Measurements from ENCODE around the gene GALK1.
A peak's percentile ranks its signal among the peaks of the same experiment; 100 is the strongest.
"Not testable (repeated sequence)": the region's sequence is repeated elsewhere in the genome, so short reads cannot be mapped to it uniquely, and the experiment has no call there.

The GALK1 gene

DNA sequence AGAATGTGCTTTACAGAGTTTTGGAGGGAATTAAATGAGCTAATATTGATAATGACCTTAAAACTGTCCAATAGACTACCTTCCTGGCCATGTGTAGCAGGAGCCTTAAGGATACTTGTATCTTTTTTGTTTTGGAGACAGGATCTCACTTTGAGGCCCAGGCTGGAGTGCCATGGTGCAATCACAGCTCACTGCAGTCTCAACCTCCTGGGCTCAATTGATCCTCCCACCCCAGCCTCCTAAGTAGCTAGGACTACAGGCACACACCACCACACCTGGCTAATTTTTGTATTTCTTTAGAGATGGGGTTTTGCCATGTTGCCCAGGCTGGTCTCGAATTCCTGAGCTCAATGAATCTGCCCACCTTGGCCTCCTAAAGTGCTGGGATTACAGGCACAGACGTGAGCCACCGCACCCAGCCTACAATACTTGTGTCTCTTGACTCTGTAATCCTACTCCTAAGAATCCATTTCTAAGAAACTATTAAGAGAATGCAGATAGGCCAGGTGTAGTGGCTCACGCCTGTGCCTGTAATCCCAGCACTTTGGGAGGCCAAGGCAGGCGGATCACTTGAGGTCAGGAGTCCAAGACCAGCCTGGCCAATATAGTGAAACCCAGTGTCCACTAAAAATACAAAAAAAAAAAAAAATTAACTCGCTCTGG is 4.9 kb downstream of the GALK1 start:
- Histone ChIP-seq H3K4me1 (ENCODE audit: control insufficient read depth in 1 of 2, insufficient read depth in 2 of 2, low read length in 2 of 2) (peaks cover 10 to 15% of the 10 kb centered on the region in 2 donors), H3K36me3 (ENCODE audit: control insufficient read depth in 1 of 2, insufficient read depth in 2 of 2, low read length in 2 of 2) (peaks cover 11 to 36% of the 10 kb centered on the region in 2 donors)
- H3K4me3 ChIP-seq (ENCODE audit: low read depth in 1 of 2, low read length in 2 of 2); H3K27ac ChIP-seq (ENCODE audit: low read length); H3K27me3 ChIP-seq (ENCODE audit: low read depth, low read length); H3K9me3 ChIP-seq (ENCODE audit: control insufficient read depth in 1 of 2, low read length in 2 of 2): not testable (repeated sequence)

- Histone ChIP-seq H3K27ac (ENCODE audit: low read length) (no peak overlapping the region), H3K4me3 (ENCODE audit: low read depth in 1 of 2, low read length in 2 of 2) (no peak overlapping the region), H3K9me3 (ENCODE audit: control insufficient read depth in 1 of 2, low read length in 2 of 2) (no peaks in the 10 kb centered on the region), H3K27me3 (ENCODE audit: low read depth, low read length) (no peaks in the 10 kb centered on the region), H3K36me3 (ENCODE audit: control insufficient read depth in 1 of 2, insufficient read depth in 2 of 2, low read length in 2 of 2) (peaks cover 11 to 36% of the 10 kb centered on the region in 2 donors), H3K4me1 (ENCODE audit: control insufficient read depth in 1 of 2, insufficient read depth in 2 of 2, low read length in 2 of 2) (peaks cover 10 to 19% of the 10 kb centered on the region in 2 donors)
These were observed 5.5 kb downstream of the GALK1 start for GRCh38 chr17:75759457-75759856.

- Histone ChIP-seq H3K27ac (ENCODE audit: low read length) (no peak overlapping the region), H3K4me1 (ENCODE audit: control insufficient read depth in 1 of 2, insufficient read depth in 2 of 2, low read length in 2 of 2) (peaks cover 0 to 15% of the 10 kb centered on the region in 2 donors), H3K4me3 (ENCODE audit: low read depth in 1 of 2, low read length in 2 of 2) (no peak overlapping the region), H3K9me3 (ENCODE audit: control insufficient read depth in 1 of 2, low read length in 2 of 2) (no peaks in the 10 kb centered on the region), H3K36me3 (ENCODE audit: control insufficient read depth in 1 of 2, insufficient read depth in 2 of 2, low read length in 2 of 2) (peaks cover 11 to 35% of the 10 kb centered on the region in 2 donors), H3K27me3 (ENCODE audit: low read depth, low read length) (no peaks in the 10 kb centered on the region)
These were observed 6.7 kb downstream of the GALK1 start for GRCh38 chr17:75758131-75758905.

GRCh38 chr17:75757086-75757681 is 7.8 kb downstream of the GALK1 start:
- Histone ChIP-seq H3K27ac (ENCODE audit: low read length) (no peak overlapping the region), H3K4me3 (ENCODE audit: low read depth in 1 of 2, low read length in 2 of 2) (no peak overlapping the region), H3K36me3 (ENCODE audit: control insufficient read depth in 1 of 2, insufficient read depth in 2 of 2, low read length in 2 of 2) (peaks cover 9 to 28% of the 10 kb centered on the region in 2 donors)

DNA sequence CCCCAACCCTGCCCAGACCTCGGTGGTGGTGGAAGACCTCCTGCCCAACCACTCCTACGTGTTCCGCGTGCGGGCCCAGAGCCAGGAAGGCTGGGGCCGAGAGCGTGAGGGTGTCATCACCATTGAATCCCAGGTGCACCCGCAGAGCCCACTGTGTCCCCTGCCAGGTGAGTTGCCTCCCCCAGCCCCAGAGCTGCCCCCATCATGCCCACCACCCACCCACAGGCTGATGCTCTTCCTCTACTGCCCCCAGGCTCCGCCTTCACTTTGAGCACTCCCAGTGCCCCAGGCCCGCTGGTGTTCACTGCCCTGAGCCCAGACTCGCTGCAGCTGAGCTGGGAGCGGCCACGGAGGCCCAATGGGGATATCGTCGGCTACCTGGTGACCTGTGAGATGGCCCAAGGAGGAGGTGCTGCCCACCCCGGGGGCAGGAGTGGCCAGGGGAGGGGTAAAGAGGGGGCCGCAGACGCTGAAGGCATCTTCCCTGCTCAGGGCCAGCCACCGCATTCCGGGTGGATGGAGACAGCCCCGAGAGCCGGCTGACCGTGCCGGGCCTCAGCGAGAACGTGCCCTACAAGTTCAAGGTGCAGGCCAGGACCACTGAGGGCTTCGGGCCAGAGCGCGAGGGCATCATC is 8.4 kb downstream of the GALK1 start:
- no peaks in the 10 kb centered on the region for H3K9me3 ChIP-seq (ENCODE audit: control insufficient read depth in 1 of 2, low read length in 2 of 2)
- H3K27me3 ChIP-seq (ENCODE audit: low read depth, low read length), result no peaks in the 10 kb centered on the region
- no peak overlapping the region for H3K27ac ChIP-seq (ENCODE audit: low read length)
- peaks cover 7 to 28% of the 10 kb centered on the region in 2 donors for H3K36me3 ChIP-seq (ENCODE audit: control insufficient read depth in 1 of 2, insufficient read depth in 2 of 2, low read length in 2 of 2)
- H3K4me3 ChIP-seq (ENCODE audit: low read depth in 1 of 2, low read length in 2 of 2), result no peak overlapping the region
- H3K4me1 ChIP-seq (ENCODE audit: control insufficient read depth in 1 of 2, insufficient read depth in 2 of 2, low read length in 2 of 2), result peaks cover 0 to 12% of the 10 kb centered on the region in 2 donors

More at GRCh38 chr17:75757086-75757681, 7.8 kb downstream of the GALK1 start:
- Histone ChIP-seq H3K27me3 (ENCODE audit: low read depth, low read length) (no peaks in the 10 kb centered on the region), H3K9me3 (ENCODE audit: control insufficient read depth in 1 of 2, low read length in 2 of 2) (no peaks in the 10 kb centered on the region), H3K4me1 (ENCODE audit: control insufficient read depth in 1 of 2, insufficient read depth in 2 of 2, low read length in 2 of 2) (peaks cover 0 to 12% of the 10 kb centered on the region in 2 donors)

DNA sequence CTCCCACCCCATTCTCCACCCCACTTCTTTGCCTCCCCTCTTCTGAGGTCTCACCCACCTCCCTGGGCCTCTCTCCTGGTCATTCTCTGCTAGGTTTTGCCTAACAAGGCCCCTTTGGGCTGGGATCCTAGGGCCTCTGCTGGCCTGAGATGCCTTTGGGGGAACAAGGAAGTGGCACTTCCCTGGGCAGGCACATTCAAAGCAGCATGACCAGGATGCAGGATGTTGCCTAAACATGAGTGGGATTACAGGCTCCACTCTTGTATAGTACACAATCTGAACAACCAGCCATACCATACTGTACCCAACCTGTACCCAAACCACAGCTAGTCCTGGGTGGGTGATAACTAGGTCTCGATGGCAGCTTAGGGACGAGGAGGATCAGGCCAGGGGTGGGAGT is 9.0 kb downstream of the GALK1 start:
- no peaks in the 10 kb centered on the region for H3K9me3 ChIP-seq (ENCODE audit: control insufficient read depth in 1 of 2, low read length in 2 of 2)
- no peaks in the 10 kb centered on the region for H3K27me3 ChIP-seq (ENCODE audit: low read depth, low read length)
- no peak overlapping the region for H3K4me3 ChIP-seq (ENCODE audit: low read depth in 1 of 2, low read length in 2 of 2)
- H3K27ac ChIP-seq (ENCODE audit: low read length), result no peak overlapping the region
- peaks cover 0 to 12% of the 10 kb centered on the region in 2 donors for H3K4me1 ChIP-seq (ENCODE audit: control insufficient read depth in 1 of 2, insufficient read depth in 2 of 2, low read length in 2 of 2)
- peaks cover 7 to 28% of the 10 kb centered on the region in 2 donors for H3K36me3 ChIP-seq (ENCODE audit: control insufficient read depth in 1 of 2, insufficient read depth in 2 of 2, low read length in 2 of 2)

- peaks cover 7 to 28% of the 10 kb centered on the region in 2 donors for H3K36me3 ChIP-seq (ENCODE audit: control insufficient read depth in 1 of 2, insufficient read depth in 2 of 2, low read length in 2 of 2)
These were observed 9.6 kb downstream of the GALK1 start for GRCh38 chr17:75755205-75755901.

GRCh38 chr17:75754378-75755204 is 10.4 kb downstream of the GALK1 start:
- Histone ChIP-seq H3K9me3 (ENCODE audit: control insufficient read depth in 1 of 2, low read length in 2 of 2) (no peaks in the 10 kb centered on the region), H3K27ac (ENCODE audit: low read length) (no peak overlapping the region), H3K4me1 (ENCODE audit: control insufficient read depth in 1 of 2, insufficient read depth in 2 of 2, low read length in 2 of 2) (peaks cover 0 to 19% of the 10 kb centered on the region in 2 donors), H3K4me3 (ENCODE audit: low read depth in 1 of 2, low read length in 2 of 2) (peak overlapping the region in 1 of 2 donors; percentile 47), H3K27me3 (ENCODE audit: low read depth, low read length) (no peaks in the 10 kb centered on the region), H3K36me3 (ENCODE audit: control insufficient read depth in 1 of 2, insufficient read depth in 2 of 2, low read length in 2 of 2) (peaks cover 7 to 28% of the 10 kb centered on the region in 2 donors)

More at GRCh38 chr17:75755205-75755901, 9.6 kb downstream of the GALK1 start:
- Histone ChIP-seq H3K27me3 (ENCODE audit: low read depth, low read length) (no peaks in the 10 kb centered on the region), H3K4me3 (ENCODE audit: low read depth in 1 of 2, low read length in 2 of 2) (no peak overlapping the region), H3K9me3 (ENCODE audit: control insufficient read depth in 1 of 2, low read length in 2 of 2) (no peaks in the 10 kb centered on the region), H3K27ac (ENCODE audit: low read length) (no peak overlapping the region), H3K4me1 (ENCODE audit: control insufficient read depth in 1 of 2, insufficient read depth in 2 of 2, low read length in 2 of 2) (peaks cover 0 to 12% of the 10 kb centered on the region in 2 donors)

DNA sequence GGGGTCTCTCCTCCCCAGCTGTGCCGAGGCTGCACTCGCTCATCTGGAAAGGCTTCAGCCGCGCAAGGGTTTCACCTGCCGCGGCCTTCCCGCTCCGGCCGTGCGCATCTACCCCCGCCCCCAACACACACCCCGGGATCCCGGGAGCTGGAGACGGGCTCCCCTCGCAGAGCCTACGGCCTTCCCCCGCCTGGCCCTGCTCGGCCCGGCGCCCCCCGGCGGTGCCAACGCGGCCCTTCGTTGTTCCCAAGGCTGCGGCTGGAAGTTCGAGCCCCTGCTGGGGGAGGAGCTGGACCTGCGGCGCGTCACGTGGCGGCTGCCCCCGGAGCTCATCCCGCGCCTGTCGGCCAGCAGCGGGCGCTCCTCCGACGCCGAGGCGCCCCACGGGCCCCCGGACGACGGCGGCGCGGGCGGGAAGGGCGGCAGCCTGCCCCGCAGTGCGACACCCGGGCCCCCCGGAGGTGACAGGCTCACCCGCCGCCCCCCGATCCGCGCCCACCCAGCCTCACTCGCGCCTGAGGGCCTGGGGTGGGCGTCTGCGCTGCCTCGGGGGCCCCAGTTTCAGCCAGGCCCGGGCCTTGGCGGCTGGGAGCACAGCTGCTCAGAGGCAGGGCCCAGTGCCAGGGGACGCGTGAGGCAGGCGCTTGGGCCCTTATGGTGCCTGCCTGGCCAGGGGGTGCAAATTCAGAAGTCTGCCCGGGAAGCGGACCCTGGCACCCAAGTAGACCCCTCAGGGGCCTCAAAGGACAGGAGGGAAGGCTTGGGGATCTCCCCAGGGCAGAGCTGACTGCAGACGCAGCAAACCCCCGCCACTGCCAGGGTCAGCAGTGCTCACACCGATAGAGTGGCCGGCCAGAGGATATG is 11.2 kb downstream of the GALK1 start:
- Histone ChIP-seq H3K4me1 (ENCODE audit: control insufficient read depth in 1 of 2, insufficient read depth in 2 of 2, low read length in 2 of 2) (peaks cover 0 to 23% of the 10 kb centered on the region in 2 donors), H3K27me3 (ENCODE audit: low read depth, low read length) (no peaks in the 10 kb centered on the region), H3K27ac (ENCODE audit: low read length) (no peak overlapping the region), H3K36me3 (ENCODE audit: control insufficient read depth in 1 of 2, insufficient read depth in 2 of 2, low read length in 2 of 2) (peaks cover 6 to 26% of the 10 kb centered on the region in 2 donors), H3K9me3 (ENCODE audit: control insufficient read depth in 1 of 2, low read length in 2 of 2) (no peaks in the 10 kb centered on the region), H3K4me3 (ENCODE audit: low read depth in 1 of 2, low read length in 2 of 2) (peak overlapping the region in 1 of 2 donors; percentile 47)
